HCT116 (cell line): ENCODE data around the gene NRBF2. TPM values are rescaled to one million over a fixed set of nuclear protein-coding genes. Genes with fewer than 3 reads are reported as not detected.
"Not testable (repeated sequence)": the region's sequence is repeated elsewhere in the genome, so short reads cannot be mapped to it uniquely, and the experiment has no call there.

Experiments
- ATAC-seq: fragments of 200-7000 bp; cut with Tn5 transposase; 2 replicates; pipeline ENCODE4 v1.9.1; 2020; ENCODE audit warnings: mild to moderate bottlenecking, moderate library complexity
- BruUV-seq: library from RNA; stranded (reverse); fragments of 400-500 nt; replicated peaks from 2 replicates; lab custom pipeline; 2021; lab: Mats Ljungman, UMichigan
- CTCF ChIA-PET: fragments of 300-600 bp; sonication (Branson Sonifier 250); formaldehyde crosslinking; loops from one replicate; lab custom pipeline; 2021; ENCODE audit warnings: antibody characterized with exemption; lab: Charles Lee
- POLR2A ChIA-PET: fragments of 300-600, 350-600 bp; sonication (Branson Sonifier 250); formaldehyde crosslinking; loops from one replicate; lab custom pipeline; 2021; ENCODE audit warnings: antibody characterized with exemption; lab: Charles Lee
- RAD21 ChIA-PET, 2 experiments: fragments of 300-600 bp; sonication (Branson Sonifier 250); formaldehyde crosslinking; loops; one replicate each; lab custom pipeline; 2023; ENCODE audit warnings: low total read pairs in 2 of 2; ENCODE audit not compliant: uncharacterized antibody in 2 of 2, unreplicated experiment in 2 of 2, low non-redundant PET in 1 of 2; lab: Charles Lee
- DNase-seq: peaks from one replicate; pipeline ENCODE4 v3.0.0-alpha.2; 2010; ENCODE audit warnings: low read depth, low spot score
- H2AFZ ChIP-seq: fragments of 200-600 bp; shearing (Covaris generic), sonication (generic); 2 replicates; pipeline ENCODE4 v1.6.1; 2017; ENCODE audit warnings: low read depth, mixed run types, mixed read lengths, antibody characterized with exemption, low read length; ENCODE audit not compliant: poor library complexity, severe bottlenecking
- H3K27ac ChIP-seq: 2 replicates; pipeline ENCODE4 v1.5.1; 2012; ENCODE audit warnings: low read depth, low read length
- H3K27me3 ChIP-seq: fragments of 200-600 bp; sonication (generic); 2 replicates; pipeline ENCODE4 v1.6.1; 2016; ENCODE audit warnings: mixed run types, low read length, mixed read lengths; ENCODE audit not compliant: insufficient read depth
- H3K36me3 ChIP-seq, 2 experiments: fragments of 200-500 bp in 1 of 2; fragments of 200-600 bp in 1 of 2; sonication (Bioruptor generic) in 1 of 2; sonication (generic) in 1 of 2; 2 replicates each; pipeline versions ENCODE4 v1.5.1 to v1.6.1; 2014 to 2016; ENCODE audit warnings: low read length in 2 of 2, inconsistent platforms in 1 of 2, mixed read lengths in 1 of 2, mixed run types in 1 of 2; ENCODE audit not compliant: insufficient read depth in 2 of 2, control insufficient read depth in 1 of 2
- H3K4me1 ChIP-seq, 2 experiments: fragments of 200-600 bp in 1 of 2; sonication (generic) in 1 of 2; 2 replicates each; pipeline versions ENCODE4 v1.5.1 to v1.6.1; 2012 to 2017; ENCODE audit warnings: low read length in 2 of 2, inconsistent platforms in 1 of 2, mild to moderate bottlenecking in 1 of 2, mixed read lengths in 1 of 2, mixed run types in 1 of 2, moderate library complexity in 1 of 2; ENCODE audit not compliant: insufficient read depth in 2 of 2, control insufficient read depth in 1 of 2
- H3K4me2 ChIP-seq: fragments of 200-600 bp; sonication (generic); 2 replicates; pipeline ENCODE4 v1.6.1; 2017; ENCODE audit warnings: mixed run types, low read length, mixed read lengths
- H3K4me3 ChIP-seq, 2 experiments: fragments of 200-600 bp in 1 of 2; sonication (generic) in 1 of 2; replicated peaks in 1 of 2; 2 replicates each; pipeline ENCODE4 v1.5.1; 2011 to 2016; ENCODE audit warnings: low read length in 2 of 2, control low read depth in 1 of 2, low read depth in 1 of 2, mild to moderate bottlenecking in 1 of 2, mixed read lengths in 1 of 2, mixed run types in 1 of 2
- H3K79me2 ChIP-seq: fragments of 200-600 bp; sonication (generic); 2 replicates; pipeline ENCODE4 v1.6.1; 2017; ENCODE audit warnings: mild to moderate bottlenecking, mixed run types, low read length, moderate library complexity, mixed read lengths; ENCODE audit not compliant: insufficient read depth
- H3K9ac ChIP-seq: fragments of 200-600 bp; sonication (generic); 2 replicates; pipeline ENCODE4 v1.6.1; 2016; ENCODE audit warnings: low read length, mixed read lengths
- H3K9me2 ChIP-seq: fragments of 200-600 bp; sonication (generic), shearing (Covaris generic); 2 replicates; pipeline ENCODE4 v1.6.1; 2017; ENCODE audit warnings: mixed run types, mild to moderate bottlenecking, moderate library complexity; ENCODE audit not compliant: insufficient read depth
- H3K9me3 ChIP-seq, 2 experiments: fragments of 200-500 bp in 1 of 2; fragments of 200-600 bp in 1 of 2; sonication (Bioruptor generic) in 1 of 2; sonication (generic) in 1 of 2; 2 replicates each; pipeline ENCODE4 v1.6.1; 2014 to 2017; ENCODE audit warnings: low read length in 2 of 2, mixed read lengths in 2 of 2, inconsistent platforms in 1 of 2, low read depth in 1 of 2, mild to moderate bottlenecking in 1 of 2, mixed run types in 1 of 2, moderate library complexity in 1 of 2; ENCODE audit not compliant: control insufficient read depth in 1 of 2, insufficient read depth in 1 of 2
- H4K20me1 ChIP-seq: fragments of 200-600 bp; sonication (generic), shearing (Covaris generic); 2 replicates; pipeline ENCODE4 v1.6.1; 2017; ENCODE audit warnings: mixed run types, mild to moderate bottlenecking, moderate library complexity; ENCODE audit not compliant: insufficient read depth
- CBX3 ChIP-seq: IDR thresholded peaks from 2 replicates; pipeline ENCODE4 v1.6.1; 2012; ENCODE audit warnings: low read depth
- CEBPB ChIP-seq: IDR thresholded peaks from 2 replicates; pipeline ENCODE4 v1.6.1; 2012; ENCODE audit warnings: low read depth
- EGR1 ChIP-seq: IDR thresholded peaks from 2 replicates; pipeline ENCODE4 v1.6.1; 2012; ENCODE audit warnings: low read depth
- ELF1 ChIP-seq: IDR thresholded peaks from 2 replicates; pipeline ENCODE4 v1.6.1; 2012; ENCODE audit warnings: low read depth, borderline replicate concordance
- EZH2 ChIP-seq: fragments of 200-600 bp; sonication (generic); IDR thresholded peaks from 2 replicates; pipeline ENCODE4 v1.6.1; 2017; ENCODE audit warnings: antibody characterized with exemption, mixed run types
- EZH2phosphoT487 ChIP-seq: fragments of 200-600 bp; IDR thresholded peaks from 2 replicates; pipeline ENCODE4 v1.6.1; 2018; ENCODE audit warnings: antibody characterized with exemption, borderline replicate concordance
- FOSL1 ChIP-seq: IDR thresholded peaks from 2 replicates; pipeline ENCODE4 v1.6.1; 2012; ENCODE audit warnings: low read depth
- JUND ChIP-seq: IDR thresholded peaks from 2 replicates; pipeline ENCODE4 v1.6.1; 2012
- POLR2A ChIP-seq: IDR thresholded peaks from 2 replicates; pipeline ENCODE4 v1.7.0; 2011; ENCODE audit warnings: borderline replicate concordance; ENCODE audit not compliant: insufficient read depth, insufficient read length; ENCODE audit errors: extremely low read depth
- RAD21 ChIP-seq: IDR thresholded peaks from 2 replicates; pipeline ENCODE4 v1.6.1; 2012; ENCODE audit warnings: low read depth, mild to moderate bottlenecking
- SIN3A ChIP-seq: IDR thresholded peaks from 2 replicates; pipeline ENCODE4 v1.6.1; 2012; ENCODE audit warnings: low read depth
- SRF ChIP-seq: IDR thresholded peaks from 2 replicates; pipeline ENCODE4 v1.6.1; 2012; ENCODE audit warnings: low read depth
- TCF7L2 ChIP-seq: IDR thresholded peaks from 2 replicates; pipeline ENCODE4 v1.7.0; 2011; ENCODE audit warnings: borderline replicate concordance, inconsistent platforms; ENCODE audit not compliant: insufficient read depth, insufficient read length; ENCODE audit errors: extremely low read depth
- YY1 ChIP-seq: IDR thresholded peaks from 2 replicates; pipeline ENCODE4 v1.6.1; 2011; ENCODE audit warnings: low read length, low read depth, moderate library complexity, mild to moderate bottlenecking; ENCODE audit not compliant: insufficient replicate concordance; ENCODE audit errors: extremely low read depth
- ZFX ChIP-seq: fragments of 450-650 bp; IDR thresholded peaks from 2 replicates; pipeline ENCODE4 v1.6.1; 2017
- intact Hi-C: fragments of 100-400 bp; cut with micrococcal nuclease; formaldehyde crosslinking; loops from 2 replicates; pipeline ENCODE4 v1.10.0; 2022
- total RNA-seq: library from RNA; stranded (reverse); gene quantifications from one replicate; pipeline ENCODE4 v1.2.1, GENCODE V29; 2021; ENCODE audit not compliant: unreplicated experiment
- TF ChIP-seq, protein P1 (sequence below): IDR thresholded peaks from 2 replicates; pipeline ENCODE4 v1.6.1; 2012

The NRBF2 gene
- total RNA-seq, 1 experiment from 2014 or later = 20.2 TPM

- H3K4me1 ChIP-seq = no peaks in the 10 kb centered on the region
- H3K9ac ChIP-seq = no peak overlapping the region
- DNase-seq (no peak), ATAC-seq (no peak)
- H3K9me2 ChIP-seq = no peaks in the 10 kb centered on the region
- ChIA-PET RAD21 (no interaction called here), CTCF (interaction anchor here (0.6 to 1.2 kb wide), 2 partner anchors 14 to 536 kb away, joined by 3 read pairs; no protein-coding TSS in a partner anchor), POLR2A (interaction anchor here (0.8 kb wide), 1 partner anchor 13 kb away, joined by 4 read pairs; the partner anchor contains the start of gene NRBF2)
- H3K27ac ChIP-seq = no peak overlapping the region
- H3K4me2 ChIP-seq = no peak overlapping the region
- BruUV-seq = no TSS peak
- H3K79me2 ChIP-seq = peaks cover 76% of the 10 kb centered on the region
- H3K4me3 ChIP-seq = no peak overlapping the region
- no peaks in the 10 kb centered on the region for H3K9me3 ChIP-seq
- H3K36me3 ChIP-seq = peaks cover 0 to under 1% of the 10 kb centered on the region in 2 experiments; a peak in 1 of 4 replicates
- TF ChIP-seq JUND = no peak
- TF ChIP-seq ZFX = no peak
- no peak for TF ChIP-seq FOSL1
- no peak for TF ChIP-seq ELF1
- no peaks in the 10 kb centered on the region for H3K27me3 ChIP-seq
- H4K20me1 ChIP-seq = no peaks in the 10 kb centered on the region
- no peak overlapping the region for H2AFZ ChIP-seq
- intact Hi-C loops = no loop called here
Measured at GRCh38 chr10:63146503-63146902, 13.4 kb downstream of the NRBF2 start.

GRCh38 chr10:63150745-63151144, 17.6 kb downstream of the NRBF2 start:
- Histone ChIP-seq H3K79me2 (peaks cover 41% of the 10 kb centered on the region), H3K27me3 (no peaks in the 10 kb centered on the region), H3K4me2 (no peak overlapping the region), H3K4me1 (no peaks in the 10 kb centered on the region), H4K20me1 (no peaks in the 10 kb centered on the region), H3K9ac (no peak overlapping the region), H3K27ac (no peak overlapping the region), H2AFZ (no peak overlapping the region), H3K9me2 (no peaks in the 10 kb centered on the region), H3K36me3 (peaks cover 10 to 24% of the 10 kb centered on the region in 2 experiments; a peak in 3 of 4 replicates), H3K4me3 (no peak overlapping the region), H3K9me3 (no peaks in the 10 kb centered on the region)
- BruUV-seq = no TSS peak
- ChIA-PET RAD21 (no interaction called here), CTCF (no interaction called here), POLR2A (no interaction called here)
- no peak for DNase-seq
- TF ChIP-seq JUND (no peak), EZH2phosphoT487 (no peak), POLR2A (no peak), YY1 (no peak), EGR1 (no peak), RAD21 (no peak), SRF (no peak), TCF7L2 (no peak), FOSL1 (no peak), CEBPB (no peak), ELF1 (no peak), EZH2 (no peak), SIN3A (no peak), CBX3 (no peak)
- TF ChIP-seq, protein P1, sequence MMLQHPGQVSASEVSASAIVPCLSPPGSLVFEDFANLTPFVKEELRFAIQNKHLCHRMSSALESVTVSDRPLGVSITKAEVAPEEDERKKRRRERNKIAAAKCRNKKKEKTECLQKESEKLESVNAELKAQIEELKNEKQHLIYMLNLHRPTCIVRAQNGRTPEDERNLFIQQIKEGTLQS = no peak
- intact Hi-C loops = no loop called here
- ATAC-seq = no peak

- intact Hi-C loops, H2AFZ ChIP-seq, H3K4me1 ChIP-seq, H3K27me3 ChIP-seq, H3K27ac ChIP-seq, ATAC-seq, H3K4me3 ChIP-seq, DNase-seq, H3K4me2 ChIP-seq, H3K9me2 ChIP-seq, POLR2A ChIA-PET, CTCF ChIA-PET, H4K20me1 ChIP-seq, H3K9ac ChIP-seq, RAD21 ChIA-PET, H3K9me3 ChIP-seq: not testable (repeated sequence)
- Histone ChIP-seq H3K36me3 (peaks cover 10 to 24% of the 10 kb centered on the region in 2 experiments; a peak in 3 of 4 replicates), H3K79me2 (peaks cover 13% of the 10 kb centered on the region)
- BruUV-seq = TSS peak; percentile 10
Measured at GRCh38 chr10:63153868-63154545, 20.9 kb downstream of the NRBF2 start.
